K562 (cell line): Measurements from ENCODE around the gene RGR. TPM values are rescaled to one million over a fixed set of nuclear protein-coding genes. Genes with fewer than 3 reads are reported as not detected.
"Not testable (repeated sequence)": the region's sequence is repeated elsewhere in the genome, so short reads cannot be mapped to it uniquely, and the experiment has no call there.

ENCODE experiments used
- AFF1 ChIP-seq, 2 experiments: fragments of 450-650 bp; IDR thresholded peaks; 2 replicates each; pipeline ENCODE4 v1.6.1; 2018; ENCODE audit warnings: mild to moderate bottlenecking in 2 of 2, low read depth in 1 of 2; ENCODE audit not compliant: partially characterized antibody in 2 of 2
- DMBX1 ChIP-seq: fragments of 250-450 bp; sonication (Bioruptor Pico); IDR thresholded peaks from 2 replicates; pipeline ENCODE4 v1.8.0; 2022; ENCODE audit warnings: inconsistent platforms, mild to moderate bottlenecking, moderate library complexity, borderline replicate concordance
- KDM5B ChIP-seq: fragments of 200-600 bp; sonication (generic); IDR thresholded peaks from 2 replicates; pipeline ENCODE4 v1.6.1; 2012; ENCODE audit warnings: low read depth, mild to moderate bottlenecking, moderate library complexity, low read length, control low read depth, inconsistent platforms; ENCODE audit not compliant: insufficient replicate concordance
- L3MBTL2 ChIP-seq: fragments of 450-650 bp; IDR thresholded peaks from 2 replicates; pipeline ENCODE4 v1.6.1; 2016; ENCODE audit warnings: mild to moderate bottlenecking, moderate library complexity
- NR4A1 ChIP-seq, 2 experiments: fragments of 250-450 bp in 1 of 2; fragments of 450-650 bp in 1 of 2; sonication (Bioruptor Pico) in 1 of 2; IDR thresholded peaks; 2 replicates each; pipeline versions ENCODE4 v1.4.0 to v1.6.1; 2016 to 2020; ENCODE audit warnings: mild to moderate bottlenecking in 2 of 2, missing compliant biosample characterization in 1 of 2, missing genetic modification characterization in 1 of 2, moderate library complexity in 1 of 2
- RBFOX2 ChIP-seq: fragments of 200-400 bp; formaldehyde crosslinking; IDR thresholded peaks from 2 replicates; pipeline ENCODE4 v1.6.1; 2017; ENCODE audit warnings: low read depth, mild to moderate bottlenecking, low read length, moderate library complexity
- SP1 ChIP-seq: sonication (generic); formaldehyde crosslinking; IDR thresholded peaks from 2 replicates; pipeline ENCODE4 v1.8.1; 2022; ENCODE audit warnings: mild to moderate bottlenecking, missing genetic modification reagents
- SUPT5H ChIP-seq: fragments of 450-650 bp; IDR thresholded peaks from 2 replicates; pipeline ENCODE4 v1.6.1; 2016
- TOE1 ChIP-seq, 2 experiments: fragments of 450-650 bp in 1 of 2; sonication (generic) in 1 of 2; formaldehyde crosslinking in 1 of 2; IDR thresholded peaks; 2 replicates each; pipeline versions ENCODE4 v1.7.1 to v1.8.0; 2016 to 2022; ENCODE audit warnings: borderline replicate concordance in 2 of 2, mild to moderate bottlenecking in 2 of 2, antibody characterized with exemption in 1 of 2, inconsistent platforms in 1 of 2, low read depth in 1 of 2, missing genetic modification reagents in 1 of 2, moderate library complexity in 1 of 2
- TRIM24 ChIP-seq, 2 experiments: fragments of 450-650 bp; IDR thresholded peaks; 2 replicates each; pipeline ENCODE4 v1.6.1; 2016
- ZBTB40 ChIP-seq, 2 experiments: fragments of 450-650 bp in 1 of 2; sonication (generic) in 1 of 2; formaldehyde crosslinking in 1 of 2; IDR thresholded peaks; 2 replicates each; pipeline versions ENCODE4 v1.7.1 to v1.9.0; 2016 to 2022; ENCODE audit warnings: inconsistent platforms in 1 of 2, mild to moderate bottlenecking in 1 of 2, missing genetic modification reagents in 1 of 2
- polyA plus RNA-seq, 8 experiments: library from polyadenylated mRNA; depleted of rRNA in 4 of 8; stranded (reverse) in 5 of 8; unstranded in 3 of 8; fragments of >200 nt; fragmentation: Nextera tagmentation in 2 of 8; fragmentation: Illumina TruSeq in 1 of 8; extraction: Ambion mirVana in 2 of 8; extraction: Trizol in 1 of 8; gene quantifications; 2 replicates each; pipeline versions ENCODE4 v1.2.1 to v1.2.3, GENCODE V29; 2011 to 2014; ENCODE audit warnings: inconsistent platforms in 1 of 8, missing spikeins in 1 of 8
- total RNA-seq, 7 experiments: library from RNA; depleted of rRNA in 6 of 7; stranded (reverse); fragments of >200 nt in 6 of 7; fragmentation: Illumina TruSeq in 2 of 7; extraction: Trizol in 2 of 7; gene quantifications; 2 replicates each; pipeline versions ENCODE4 v1.2.1 to v1.2.3, GENCODE V29; 2011 to 2021; ENCODE audit warnings: low replicate concordance in 1 of 7

RGR gene
- total and polyA plus RNA-seq, 9 of the 15 experiments (the other 6 are each of a cell fraction or from before 2014, with no cell fraction given): not detected

GRCh38 chr10:84279876-84280475, 35.1 kb downstream of the RGR start (continued):
- peak; percentile 44; the same call in 1 of the 2 replicates for TF ChIP-seq TOE1 (IDR thresholded peaks at IDR 0.05; ENCODE audit: borderline replicate concordance)
- not testable (repeated sequence) for TF ChIP-seq TOE1 (CRISPR knock-in tag; IDR thresholded peaks at IDR 0.05; ENCODE audit: borderline replicate concordance, low read depth); ZBTB40 (CRISPR knock-in tag; IDR thresholded peaks at IDR 0.05); NR4A1 (CRISPR knock-in tag; IDR thresholded peaks at IDR 0.05)
- 0 out of 2 replicates have a peak, but pooled peaks have one; percentile 1 for TF ChIP-seq ZBTB40 (IDR thresholded peaks at IDR 0.05)
- TF ChIP-seq RBFOX2: peak; percentile 46; the same call in 1 of the 2 replicates
- TF ChIP-seq NR4A1 (tag; IDR thresholded peaks at IDR 0.05): 0 out of 2 replicates have a peak, but pooled peaks have one; percentile 57
- peak; percentile 60 for TF ChIP-seq SUPT5H
- peak; percentile 57 to 69; a peak in 2 of 4 replicates for TF ChIP-seq TRIM24 (IDR thresholded peaks at IDR 0.05)
- peak; percentile 39; the same call in 1 of the 2 replicates for TF ChIP-seq DMBX1
- TF ChIP-seq AFF1 (IDR thresholded peaks at IDR 0.05; ENCODE audit: low read depth in 1 of 2, partially characterized antibody in 2 of 2): peak in 1 of 2 experiments; percentile 56
- TF ChIP-seq L3MBTL2: peak; percentile 82
- TF ChIP-seq KDM5B: peak; percentile 31
- TF ChIP-seq SP1: 0 out of 2 replicates have a peak, but pooled peaks have one; percentile 20
